Activated B cell treated with CpG ODN at 0.5 μM for 24 hours (primary cell): ENCODE results near the gene LLGL2. TPM values are rescaled to one million over a fixed set of nuclear protein-coding genes. Genes with fewer than 3 reads are reported as not detected.
"Not testable (repeated sequence)": the region's sequence is repeated elsewhere in the genome, so short reads cannot be mapped to it uniquely, and the experiment has no call there.

ENCODE experiments used
- ATAC-seq: fragments of 200-7000 bp; cut with Tn5 transposase; one replicate; pipeline ENCODE4 v1.10.0; 2021; ENCODE audit warnings: low read depth, mild to moderate bottlenecking, moderate library complexity
- CTCF ChIA-PET: fragments of 350-600 bp; sonication (Branson Sonifier 250); formaldehyde crosslinking; loops from one replicate; lab custom pipeline; 2021; ENCODE audit warnings: antibody characterized with exemption; lab: Charles Lee
- POLR2A ChIA-PET: fragments of 350-600 bp; sonication (Branson Sonifier 250); formaldehyde crosslinking; loops from one replicate; lab custom pipeline; 2021; ENCODE audit warnings: antibody characterized with exemption; lab: Charles Lee
- DNase-seq: peaks from one replicate; pipeline ENCODE4 v3.0.0; 2022
- H3K27ac Mint-ChIP-seq: one replicate; pipeline ENCODE4 v1.8.0; 2020; ENCODE audit warnings: mixed read lengths
- H3K27me3 Mint-ChIP-seq: one replicate; pipeline ENCODE4 v1.8.0; 2021; ENCODE audit warnings: mixed read lengths
- H3K36me3 Mint-ChIP-seq: one replicate; pipeline ENCODE4 v1.8.0; 2021; ENCODE audit warnings: low read depth, mixed read lengths
- H3K4me1 Mint-ChIP-seq: one replicate; pipeline ENCODE4 v1.8.0; 2021; ENCODE audit warnings: mixed read lengths
- H3K4me3 Mint-ChIP-seq: one replicate; pipeline ENCODE4 v1.8.0; 2020; ENCODE audit warnings: mild to moderate bottlenecking, mixed read lengths
- H3K9me3 Mint-ChIP-seq: one replicate; pipeline ENCODE4 v1.8.0; 2020; ENCODE audit warnings: mixed read lengths
- intact Hi-C: fragments of 100-400 bp; cut with micrococcal nuclease; formaldehyde crosslinking; loops from one replicate; pipeline ENCODE4 v1.15.1; 2024
- total RNA-seq: library from RNA; stranded (reverse); gene quantifications from 2 replicates; pipeline ENCODE4 v1.2.3, GENCODE V29; 2022
- TF ChIP-seq, protein P1 (sequence below): fragments of 200-600 bp; IDR thresholded peaks from one replicate; pipeline ENCODE4 v1.8.0; 2022; ENCODE audit warnings: antibody characterized with exemption, mild to moderate bottlenecking

The LLGL2 gene, protein sequence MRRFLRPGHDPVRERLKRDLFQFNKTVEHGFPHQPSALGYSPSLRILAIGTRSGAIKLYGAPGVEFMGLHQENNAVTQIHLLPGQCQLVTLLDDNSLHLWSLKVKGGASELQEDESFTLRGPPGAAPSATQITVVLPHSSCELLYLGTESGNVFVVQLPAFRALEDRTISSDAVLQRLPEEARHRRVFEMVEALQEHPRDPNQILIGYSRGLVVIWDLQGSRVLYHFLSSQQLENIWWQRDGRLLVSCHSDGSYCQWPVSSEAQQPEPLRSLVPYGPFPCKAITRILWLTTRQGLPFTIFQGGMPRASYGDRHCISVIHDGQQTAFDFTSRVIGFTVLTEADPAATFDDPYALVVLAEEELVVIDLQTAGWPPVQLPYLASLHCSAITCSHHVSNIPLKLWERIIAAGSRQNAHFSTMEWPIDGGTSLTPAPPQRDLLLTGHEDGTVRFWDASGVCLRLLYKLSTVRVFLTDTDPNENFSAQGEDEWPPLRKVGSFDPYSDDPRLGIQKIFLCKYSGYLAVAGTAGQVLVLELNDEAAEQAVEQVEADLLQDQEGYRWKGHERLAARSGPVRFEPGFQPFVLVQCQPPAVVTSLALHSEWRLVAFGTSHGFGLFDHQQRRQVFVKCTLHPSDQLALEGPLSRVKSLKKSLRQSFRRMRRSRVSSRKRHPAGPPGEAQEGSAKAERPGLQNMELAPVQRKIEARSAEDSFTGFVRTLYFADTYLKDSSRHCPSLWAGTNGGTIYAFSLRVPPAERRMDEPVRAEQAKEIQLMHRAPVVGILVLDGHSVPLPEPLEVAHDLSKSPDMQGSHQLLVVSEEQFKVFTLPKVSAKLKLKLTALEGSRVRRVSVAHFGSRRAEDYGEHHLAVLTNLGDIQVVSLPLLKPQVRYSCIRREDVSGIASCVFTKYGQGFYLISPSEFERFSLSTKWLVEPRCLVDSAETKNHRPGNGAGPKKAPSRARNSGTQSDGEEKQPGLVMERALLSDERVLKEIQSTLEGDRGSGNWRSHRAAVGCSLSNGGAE
- 27.5 and 29.9 TPM in 2 replicates for total RNA-seq

DNA sequence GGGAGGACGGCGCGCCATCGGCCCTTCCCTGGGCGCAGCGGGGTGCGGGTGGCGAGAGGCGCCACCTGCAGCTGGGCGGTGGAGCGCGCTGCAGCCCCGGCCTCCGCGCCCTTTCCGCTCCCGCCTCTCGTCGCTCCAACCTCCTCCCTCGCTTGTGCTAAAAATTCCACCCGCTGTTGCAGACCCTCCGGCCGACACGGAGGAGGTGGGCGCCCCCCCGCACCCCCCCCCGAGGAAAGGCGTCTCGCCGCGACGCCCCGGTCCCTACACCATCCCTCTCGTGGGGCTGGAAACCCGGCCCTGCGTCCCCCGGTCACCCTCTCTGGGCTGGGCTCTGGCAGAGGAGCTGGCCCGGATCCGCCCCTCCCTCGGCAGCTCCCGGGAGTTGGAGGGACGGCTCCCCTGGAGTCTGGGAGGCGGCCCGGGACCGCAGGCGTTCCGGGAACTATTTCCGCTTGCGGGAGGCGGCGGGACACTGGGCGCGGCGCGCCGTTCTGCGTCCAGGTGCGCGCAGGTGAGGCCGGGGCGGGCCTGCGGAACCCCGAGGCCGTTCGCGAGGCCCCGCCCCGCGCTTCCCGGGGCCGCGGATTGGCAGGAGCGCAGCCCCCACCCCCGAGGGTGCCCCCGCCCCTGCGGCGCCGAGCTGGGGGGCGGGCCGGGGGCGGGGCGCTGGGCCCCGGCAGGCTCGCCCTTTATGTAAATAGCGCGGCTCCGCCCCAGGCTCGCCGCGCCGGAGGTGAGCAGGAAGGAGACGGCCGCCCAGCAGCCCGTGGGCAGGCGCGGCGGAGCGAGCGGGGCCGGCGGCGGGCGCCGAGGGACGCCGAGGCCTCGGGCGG, at the start of gene LLGL2:
Gene LLGL2 (plus strand): TSS at position 728 of the 836 bp plus-strand sequence. CDS start 17,730 bp downstream, outside the sequence.
- CTCF ChIA-PET: interaction anchor here (0.5 to 2.5 kb wide), 6 partner anchors 9 to 1556 kb away, joined by 3 to 16 read pairs (median 4); partner anchors contain the start of gene TSEN54
- ATAC-seq (peak; percentile 94), DNase-seq (peak; percentile 88)
- Mint-ChIP-seq H3K27ac (peak within 1 kb of the TSS; percentile 18), H3K4me3 (peak within 1 kb of the TSS; percentile 77), H3K9me3 (no peaks in the 10 kb centered on the region), H3K4me1 (peaks cover 10% of the 10 kb centered on the region), H3K36me3 (peaks cover 5% of the 10 kb centered on the region), H3K27me3 (no peaks in the 10 kb centered on the region)
- intact Hi-C loops: loop anchor here (1.0 to 2.0 kb wide), 8 partner anchors 9 to 652 kb away; partner anchors contain the start of genes TMEM94 and TSEN54
- POLR2A ChIA-PET: interaction anchor here (0.9 to 1.8 kb wide), 9 partner anchors 9 to 446 kb away, joined by 3 to 38 read pairs (median 4); partner anchors contain the start of genes SLC25A19, TMEM94 and TSEN54
- TF ChIP-seq, protein P1, sequence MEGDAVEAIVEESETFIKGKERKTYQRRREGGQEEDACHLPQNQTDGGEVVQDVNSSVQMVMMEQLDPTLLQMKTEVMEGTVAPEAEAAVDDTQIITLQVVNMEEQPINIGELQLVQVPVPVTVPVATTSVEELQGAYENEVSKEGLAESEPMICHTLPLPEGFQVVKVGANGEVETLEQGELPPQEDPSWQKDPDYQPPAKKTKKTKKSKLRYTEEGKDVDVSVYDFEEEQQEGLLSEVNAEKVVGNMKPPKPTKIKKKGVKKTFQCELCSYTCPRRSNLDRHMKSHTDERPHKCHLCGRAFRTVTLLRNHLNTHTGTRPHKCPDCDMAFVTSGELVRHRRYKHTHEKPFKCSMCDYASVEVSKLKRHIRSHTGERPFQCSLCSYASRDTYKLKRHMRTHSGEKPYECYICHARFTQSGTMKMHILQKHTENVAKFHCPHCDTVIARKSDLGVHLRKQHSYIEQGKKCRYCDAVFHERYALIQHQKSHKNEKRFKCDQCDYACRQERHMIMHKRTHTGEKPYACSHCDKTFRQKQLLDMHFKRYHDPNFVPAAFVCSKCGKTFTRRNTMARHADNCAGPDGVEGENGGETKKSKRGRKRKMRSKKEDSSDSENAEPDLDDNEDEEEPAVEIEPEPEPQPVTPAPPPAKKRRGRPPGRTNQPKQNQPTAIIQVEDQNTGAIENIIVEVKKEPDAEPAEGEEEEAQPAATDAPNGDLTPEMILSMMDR: no peak

DNA sequence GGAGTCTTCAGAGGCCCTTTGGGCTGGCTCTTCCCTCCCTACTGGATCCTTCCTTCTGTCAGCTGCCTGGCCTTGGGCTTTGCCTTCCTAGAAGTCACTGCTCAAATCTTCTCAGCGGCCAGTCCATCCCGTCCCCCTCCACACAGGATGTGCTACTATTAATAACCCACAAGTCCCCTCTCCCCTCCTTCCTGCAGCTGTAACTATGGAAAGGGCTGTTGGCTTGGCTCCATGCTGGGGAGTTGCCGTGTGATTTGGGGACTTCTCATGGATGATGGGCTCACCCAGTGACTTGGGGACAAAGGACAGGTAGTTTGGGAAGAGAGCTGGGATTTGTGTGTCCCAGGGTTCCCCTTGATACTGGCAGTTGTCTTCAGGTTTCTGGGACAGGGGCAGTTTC, 49.6 kb upstream of the LLGL2 start:
- ATAC-seq (no peak), DNase-seq (no peak)
- H3K9me3 Mint-ChIP-seq: no peaks in the 10 kb centered on the region
- no peaks in the 10 kb centered on the region for H3K27me3 Mint-ChIP-seq
- POLR2A ChIA-PET: no interaction called here
- H3K36me3 Mint-ChIP-seq: peaks cover 50% of the 10 kb centered on the region
- CTCF ChIA-PET: no interaction called here
- no peak overlapping the region for H3K4me3 Mint-ChIP-seq
- TF ChIP-seq, protein P1: no peak
- intact Hi-C loops: no loop called here
- H3K4me1 Mint-ChIP-seq: no peaks in the 10 kb centered on the region
- H3K27ac Mint-ChIP-seq: no peak overlapping the region

DNA sequence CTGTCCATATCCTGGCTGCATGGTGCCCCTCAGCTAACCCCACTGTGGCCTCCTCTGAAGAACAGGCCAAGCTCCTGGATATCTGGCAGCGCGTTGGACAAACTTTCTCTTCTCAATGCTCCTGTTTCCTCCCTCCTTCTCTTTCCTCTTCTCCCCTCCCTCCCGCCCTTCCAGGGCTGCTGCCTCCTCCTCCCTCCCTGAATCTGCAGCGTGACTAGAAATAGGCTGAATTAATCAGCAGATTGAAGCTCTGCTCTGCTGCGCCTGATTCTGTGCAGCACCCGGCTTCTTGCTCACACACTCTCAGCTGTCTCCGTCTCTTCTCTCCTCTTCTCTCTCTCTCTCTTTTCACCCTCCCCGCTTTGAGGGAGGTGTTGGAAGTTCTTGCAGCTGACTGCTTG, 49.2 kb upstream of the LLGL2 start:
- Mint-ChIP-seq H3K4me3 (no peak overlapping the region), H3K9me3 (no peaks in the 10 kb centered on the region), H3K27ac (no peak overlapping the region), H3K36me3 (peaks cover 52% of the 10 kb centered on the region), H3K27me3 (no peaks in the 10 kb centered on the region), H3K4me1 (no peaks in the 10 kb centered on the region)
- intact Hi-C loops: no loop called here
- CTCF ChIA-PET: no interaction called here
- DNase-seq (no peak), ATAC-seq (no peak)
- TF ChIP-seq, protein P1: no peak
- POLR2A ChIA-PET: no interaction called here

DNA sequence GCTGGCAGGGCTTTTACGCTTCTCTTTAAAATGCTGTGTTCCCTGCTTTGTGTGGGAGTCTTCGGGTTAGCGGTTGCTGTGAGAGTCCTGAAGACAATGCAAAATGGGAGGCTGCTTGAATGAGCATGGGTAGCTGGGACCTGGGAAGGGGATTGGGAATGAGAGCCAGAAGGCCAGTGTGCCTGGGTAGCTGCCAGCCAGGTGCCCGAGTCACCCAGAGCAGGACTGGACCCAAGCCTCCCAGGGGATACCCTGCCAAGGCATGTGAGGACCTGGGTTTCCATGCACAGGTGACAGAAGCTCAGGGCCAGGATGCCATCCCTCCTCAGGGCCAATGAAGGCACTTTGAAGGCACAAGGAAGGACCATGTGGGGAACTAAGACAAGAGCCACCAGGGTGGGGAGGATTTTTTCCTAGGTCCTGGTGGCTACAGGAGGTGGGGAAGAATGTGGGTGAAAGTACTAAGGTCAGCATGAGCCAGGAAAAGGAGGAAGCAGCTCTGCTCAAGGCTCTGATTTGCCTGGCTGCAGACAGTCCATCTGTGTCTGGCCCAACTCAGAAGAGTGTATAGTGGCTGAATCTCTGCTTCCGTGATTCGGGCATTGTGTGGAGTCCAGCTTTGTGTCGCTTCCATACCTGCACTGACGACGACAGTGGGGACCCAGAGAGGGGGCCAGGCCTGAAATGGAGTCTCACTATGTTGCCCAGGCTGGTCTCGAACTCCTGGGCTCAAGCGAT, 48.6 kb upstream of the LLGL2 start:
- intact Hi-C loops: no loop called here
- Mint-ChIP-seq H3K27ac (no peak overlapping the region), H3K27me3 (no peaks in the 10 kb centered on the region), H3K36me3 (peaks cover 47% of the 10 kb centered on the region), H3K4me1 (no peaks in the 10 kb centered on the region), H3K4me3 (no peak overlapping the region), H3K9me3 (no peaks in the 10 kb centered on the region)
- POLR2A ChIA-PET: no interaction called here
- no peak for DNase-seq
- ATAC-seq: no peak
- CTCF ChIA-PET: no interaction called here
- TF ChIP-seq, protein P1: no peak

DNA sequence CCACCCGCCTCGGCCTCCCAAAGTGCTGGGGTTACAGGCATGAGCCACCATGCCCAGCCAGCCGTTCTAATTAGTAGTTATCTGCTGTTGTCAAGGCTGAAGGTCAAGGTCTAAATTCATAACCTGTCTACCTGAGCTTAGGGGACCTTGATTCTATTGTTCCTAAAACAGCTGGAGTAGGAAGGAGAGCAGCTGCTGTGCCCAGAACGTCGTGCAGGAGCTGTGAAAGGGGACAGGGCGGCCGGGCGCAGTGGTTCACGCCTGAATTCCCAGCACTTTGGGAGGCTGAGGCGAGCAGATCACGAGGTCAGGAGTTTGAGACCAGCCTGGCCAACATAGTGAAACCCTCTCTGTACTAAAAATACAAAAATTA, 48.0 kb upstream of the LLGL2 start:
- H3K4me1 Mint-ChIP-seq, H3K27me3 Mint-ChIP-seq, H3K27ac Mint-ChIP-seq, H3K9me3 Mint-ChIP-seq, POLR2A ChIA-PET, DNase-seq, ATAC-seq, intact Hi-C loops, H3K4me3 Mint-ChIP-seq, CTCF ChIA-PET: not testable (repeated sequence)
- H3K36me3 Mint-ChIP-seq: peaks cover 42% of the 10 kb centered on the region
